Mesothelial cell of epicardium (in vitro differentiated cells): Measurements from ENCODE around the gene MYO5B. TPM values are rescaled to one million over a fixed set of nuclear protein-coding genes. Genes with fewer than 3 reads are reported as not detected.

Source experiments
- DNase-seq, 2 experiments: peaks; one replicate each; pipeline ENCODE4 v3.0.0; 2021; ENCODE audit warnings: low spot score in 2 of 2; ENCODE audit not compliant: unreplicated experiment in 2 of 2
- H3K27ac Mint-ChIP-seq: 2 replicates; pipeline ENCODE4 v1.8.0; 2021; ENCODE audit warnings: mixed read lengths
- H3K27me3 Mint-ChIP-seq: 2 replicates; pipeline ENCODE4 v1.8.0; 2021; ENCODE audit warnings: low read depth, mixed read lengths
- H3K36me3 Mint-ChIP-seq: 2 replicates; pipeline ENCODE4 v1.8.0; 2021; ENCODE audit warnings: mixed read lengths
- H3K4me1 Mint-ChIP-seq: 2 replicates; pipeline ENCODE4 v1.8.0; 2021; ENCODE audit warnings: mixed read lengths
- H3K4me3 Mint-ChIP-seq: 2 replicates; pipeline ENCODE4 v1.8.0; 2021; ENCODE audit warnings: mild to moderate bottlenecking, moderate library complexity, mixed read lengths
- H3K9me3 Mint-ChIP-seq: 2 replicates; pipeline ENCODE4 v1.8.0; 2021; ENCODE audit warnings: mixed read lengths
- total RNA-seq: library from RNA; stranded (reverse); gene quantifications from 3 replicates; pipeline ENCODE4 v1.2.1, GENCODE V29; 2021
- TF ChIP-seq, protein P1 (sequence below): fragments of 200-600 bp; sonication (generic); IDR thresholded peaks from one replicate; pipeline ENCODE4 v1.5.0; 2021; ENCODE audit warnings: antibody characterized with exemption; ENCODE audit not compliant: unreplicated experiment

Gene MYO5B
- total RNA-seq, 1 donor from 2014 or later: 15.1 TPM

GRCh38 chr18:50158866-50159653 is 35.9 kb downstream of the MYO5B start:
- peaks cover 70% of the 10 kb centered on the region for H3K4me1 Mint-ChIP-seq

GRCh38 chr18:50155406-50155805 is 39.5 kb downstream of the MYO5B start:
- Mint-ChIP-seq H3K4me1 (peaks cover 45% of the 10 kb centered on the region), H3K27ac (no peak overlapping the region), H3K9me3 (peaks cover 5% of the 10 kb centered on the region), H3K4me3 (no peak overlapping the region), H3K27me3 (no peaks in the 10 kb centered on the region), H3K36me3 (no peaks in the 10 kb centered on the region)
- no peak for DNase-seq
- TF ChIP-seq, protein P1, sequence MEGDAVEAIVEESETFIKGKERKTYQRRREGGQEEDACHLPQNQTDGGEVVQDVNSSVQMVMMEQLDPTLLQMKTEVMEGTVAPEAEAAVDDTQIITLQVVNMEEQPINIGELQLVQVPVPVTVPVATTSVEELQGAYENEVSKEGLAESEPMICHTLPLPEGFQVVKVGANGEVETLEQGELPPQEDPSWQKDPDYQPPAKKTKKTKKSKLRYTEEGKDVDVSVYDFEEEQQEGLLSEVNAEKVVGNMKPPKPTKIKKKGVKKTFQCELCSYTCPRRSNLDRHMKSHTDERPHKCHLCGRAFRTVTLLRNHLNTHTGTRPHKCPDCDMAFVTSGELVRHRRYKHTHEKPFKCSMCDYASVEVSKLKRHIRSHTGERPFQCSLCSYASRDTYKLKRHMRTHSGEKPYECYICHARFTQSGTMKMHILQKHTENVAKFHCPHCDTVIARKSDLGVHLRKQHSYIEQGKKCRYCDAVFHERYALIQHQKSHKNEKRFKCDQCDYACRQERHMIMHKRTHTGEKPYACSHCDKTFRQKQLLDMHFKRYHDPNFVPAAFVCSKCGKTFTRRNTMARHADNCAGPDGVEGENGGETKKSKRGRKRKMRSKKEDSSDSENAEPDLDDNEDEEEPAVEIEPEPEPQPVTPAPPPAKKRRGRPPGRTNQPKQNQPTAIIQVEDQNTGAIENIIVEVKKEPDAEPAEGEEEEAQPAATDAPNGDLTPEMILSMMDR: no peak

More at GRCh38 chr18:50158866-50159653, 35.9 kb downstream of the MYO5B start:
- Mint-ChIP-seq H3K36me3 (no peaks in the 10 kb centered on the region), H3K27me3 (no peaks in the 10 kb centered on the region), H3K27ac (peak overlapping the region; percentile 50), H3K9me3 (peaks cover 5% of the 10 kb centered on the region), H3K4me3 (no peak overlapping the region)
- TF ChIP-seq, protein P1: no peak
- no peak for DNase-seq

DNA sequence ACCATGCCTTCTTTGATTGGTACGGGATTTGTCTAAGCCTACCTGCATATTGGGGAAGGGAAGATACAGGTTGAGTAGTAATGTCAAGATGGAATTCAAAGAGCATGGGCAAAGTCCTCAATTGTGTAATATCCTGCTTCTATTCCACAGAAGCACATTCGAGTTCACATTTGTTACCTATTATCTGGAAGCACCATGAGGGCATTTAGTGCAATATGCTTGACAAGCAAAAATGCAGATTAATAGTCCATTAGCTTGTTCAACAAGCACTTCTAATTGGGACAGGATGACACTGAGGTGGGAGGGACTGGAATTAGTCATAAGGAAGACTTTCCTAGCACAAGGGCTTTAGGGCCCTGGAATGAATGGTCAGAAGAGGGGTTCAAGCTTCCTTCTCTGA is 40.5 kb downstream of the MYO5B start:
- H3K36me3 Mint-ChIP-seq: no peaks in the 10 kb centered on the region
- H3K9me3 Mint-ChIP-seq: peaks cover 5% of the 10 kb centered on the region

GRCh38 chr18:50152900-50153299 is 42.0 kb downstream of the MYO5B start:
- Mint-ChIP-seq H3K4me1 (peaks cover 23% of the 10 kb centered on the region), H3K4me3 (no peak overlapping the region), H3K27me3 (no peaks in the 10 kb centered on the region), H3K9me3 (peaks cover 5% of the 10 kb centered on the region), H3K36me3 (no peaks in the 10 kb centered on the region), H3K27ac (no peak overlapping the region)
- TF ChIP-seq, protein P1: no peak
- DNase-seq: no peak

More for the DNA sequence above, 40.5 kb downstream of the MYO5B start:
- peaks cover 36% of the 10 kb centered on the region for H3K4me1 Mint-ChIP-seq
- no peak overlapping the region for H3K4me3 Mint-ChIP-seq
- no peak overlapping the region for H3K27ac Mint-ChIP-seq
- TF ChIP-seq, protein P1: no peak
- no peak for DNase-seq
- H3K27me3 Mint-ChIP-seq: no peaks in the 10 kb centered on the region

DNA sequence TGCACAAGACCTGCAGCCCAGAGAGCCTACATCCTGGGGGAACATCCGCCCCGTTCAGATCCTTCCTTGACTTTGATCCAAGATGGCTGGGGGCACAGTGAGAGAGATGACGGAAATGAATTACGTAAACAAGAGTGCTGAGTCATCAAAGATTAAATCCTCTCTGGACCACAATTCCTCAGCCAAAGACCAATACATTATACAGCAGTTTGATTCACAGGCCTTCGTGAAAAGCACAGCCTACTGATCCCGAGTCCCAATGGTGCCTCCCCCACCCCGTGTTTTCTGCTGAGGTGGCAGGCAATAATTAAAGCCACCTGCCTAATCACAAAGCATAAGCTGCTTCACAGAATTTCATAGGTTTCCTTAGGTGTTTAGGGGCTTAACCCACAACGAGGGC is 43.0 kb downstream of the MYO5B start:
- Mint-ChIP-seq H3K9me3 (peaks cover 9% of the 10 kb centered on the region), H3K36me3 (no peaks in the 10 kb centered on the region), H3K27ac (peak overlapping the region; percentile 56), H3K4me3 (no peak overlapping the region), H3K27me3 (no peaks in the 10 kb centered on the region), H3K4me1 (peaks cover 19% of the 10 kb centered on the region)
- DNase-seq: no peak
- TF ChIP-seq, protein P1: no peak
